Measurements from ENCODE around the gene GALK1. TPM values are rescaled to one million over a fixed set of nuclear protein-coding genes. Genes with fewer than 3 reads are reported as not detected.

Gene GALK1
- polyA plus RNA-seq, 1 donor = 25.0 TPM

DNA sequence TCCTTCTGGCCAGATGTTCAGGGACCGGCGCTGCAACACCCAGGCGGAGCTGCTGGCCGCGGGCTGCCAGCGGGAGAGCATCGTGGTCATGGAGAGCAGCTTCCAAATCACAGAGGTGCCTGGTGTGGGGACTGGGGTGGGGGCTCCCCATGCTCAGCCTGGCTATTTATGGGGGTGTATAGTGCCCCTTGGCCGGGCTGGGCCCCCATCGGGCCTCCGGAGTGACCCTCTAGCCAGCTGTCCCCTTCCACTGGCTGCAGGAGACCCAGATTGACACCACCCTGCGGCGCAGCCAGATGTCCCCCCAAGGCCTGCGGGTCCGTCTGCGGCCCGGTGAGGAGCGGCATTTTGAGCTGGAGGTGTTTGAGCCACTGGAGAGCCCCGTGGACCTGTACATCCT is 37.6 kb downstream of the GALK1 start:
- DNase-seq = no peak

DNA sequence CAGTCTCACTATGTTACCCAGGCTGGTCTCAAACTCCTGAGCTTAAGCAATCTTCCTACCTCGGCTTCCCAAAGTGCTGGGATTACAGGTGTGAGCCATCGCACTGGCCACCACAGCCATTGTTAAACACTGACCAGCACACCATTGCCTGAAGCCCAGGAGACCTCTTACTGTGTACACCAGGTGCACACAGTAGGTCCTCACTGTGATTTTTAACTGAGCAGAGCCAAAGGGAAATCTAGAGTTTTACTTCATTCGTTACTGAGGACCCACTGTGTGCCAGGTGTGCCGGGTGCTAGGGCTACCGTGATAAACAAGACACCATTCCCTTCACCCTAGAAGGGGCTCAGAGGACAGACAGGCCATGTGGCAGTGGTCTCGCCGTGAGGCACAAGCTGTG is 39.5 kb downstream of the GALK1 start:
- DNase-seq = no peak

DNA sequence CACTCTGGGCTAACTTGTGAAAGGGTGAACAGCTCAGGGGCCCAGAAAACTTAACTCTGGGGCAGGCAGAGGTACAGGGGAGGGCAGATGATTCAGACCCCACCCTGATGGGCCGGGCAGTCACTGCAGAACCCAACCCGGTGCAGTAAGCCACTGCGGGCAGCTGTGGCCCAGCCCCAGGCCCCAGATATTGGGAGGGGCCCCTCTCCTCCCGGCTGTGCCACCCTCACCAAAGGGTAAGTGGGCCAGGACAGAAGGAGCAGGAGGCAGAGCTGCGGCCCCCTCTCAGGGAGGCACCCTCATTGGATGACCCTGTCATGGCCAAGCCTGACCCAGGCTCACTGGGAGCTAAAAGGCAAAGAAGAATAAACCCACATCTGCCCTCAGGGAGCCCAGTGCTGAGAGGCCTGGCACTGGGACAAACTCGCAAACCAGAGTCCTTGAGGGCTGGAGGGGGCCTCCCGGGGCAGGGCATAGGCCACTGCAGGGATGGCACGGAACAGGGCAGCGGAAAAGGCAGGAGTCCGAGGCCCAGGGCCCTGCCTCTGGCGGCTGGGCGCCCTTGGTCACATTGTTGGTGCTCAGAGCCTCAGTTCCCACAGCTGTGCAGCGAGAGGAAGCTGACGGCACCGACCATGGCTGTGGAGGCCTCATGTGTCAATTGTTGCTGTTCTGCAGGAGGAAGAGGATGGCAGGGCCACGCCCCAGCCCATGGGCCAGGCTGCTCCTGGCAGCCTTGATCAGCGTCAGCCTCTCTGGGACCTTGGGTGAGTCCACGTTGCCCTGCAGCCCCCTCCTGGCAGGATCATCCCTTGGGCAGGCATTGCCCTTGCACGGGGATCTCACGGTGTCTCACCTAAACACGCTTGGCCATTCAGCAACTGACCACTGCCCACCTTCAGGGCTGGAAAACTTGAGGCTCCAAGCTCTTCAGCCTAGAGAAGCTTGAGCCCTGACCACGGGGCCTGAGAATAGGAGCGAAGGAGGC is 40.7 kb downstream of the GALK1 start:
- DNase-seq = no peak

DNA sequence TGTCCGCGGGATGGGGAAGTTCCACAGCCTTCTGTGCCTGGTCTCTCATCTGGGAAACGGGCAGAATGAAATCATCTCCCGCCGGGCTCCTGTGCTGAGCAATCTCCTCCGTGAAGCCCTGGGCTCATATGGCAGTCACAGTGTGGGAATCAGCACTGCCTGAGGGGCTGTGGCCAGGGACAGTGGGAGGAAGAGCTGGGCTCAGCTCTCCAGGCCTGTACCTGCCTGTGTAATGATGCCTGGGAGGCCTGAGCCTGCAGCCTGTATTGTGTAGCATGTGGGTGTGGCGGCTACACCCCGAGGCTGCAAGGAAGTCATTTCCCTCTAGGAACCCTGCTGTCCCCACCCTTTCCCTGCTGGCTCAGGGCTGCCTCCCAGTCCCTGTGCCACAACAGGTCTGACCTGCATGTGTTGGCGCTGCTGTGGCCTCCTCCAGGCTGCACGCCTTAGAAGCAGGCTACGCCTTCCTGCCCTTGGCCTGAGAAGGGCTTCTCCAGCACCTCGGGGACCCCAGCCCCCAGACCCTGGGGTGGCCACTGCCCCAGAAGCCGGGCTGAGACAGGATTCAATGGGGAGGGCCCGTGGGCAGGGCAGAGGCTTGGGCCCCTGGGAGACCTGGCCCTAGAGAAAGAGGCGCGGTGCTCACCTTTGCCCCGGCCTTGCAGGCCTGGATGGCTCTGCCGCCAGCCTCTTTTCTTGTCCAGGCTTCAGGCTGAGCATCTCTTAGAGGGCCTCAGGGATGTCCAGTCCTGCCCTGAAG is 41.6 kb downstream of the GALK1 start:
- no peak for DNase-seq

DNA sequence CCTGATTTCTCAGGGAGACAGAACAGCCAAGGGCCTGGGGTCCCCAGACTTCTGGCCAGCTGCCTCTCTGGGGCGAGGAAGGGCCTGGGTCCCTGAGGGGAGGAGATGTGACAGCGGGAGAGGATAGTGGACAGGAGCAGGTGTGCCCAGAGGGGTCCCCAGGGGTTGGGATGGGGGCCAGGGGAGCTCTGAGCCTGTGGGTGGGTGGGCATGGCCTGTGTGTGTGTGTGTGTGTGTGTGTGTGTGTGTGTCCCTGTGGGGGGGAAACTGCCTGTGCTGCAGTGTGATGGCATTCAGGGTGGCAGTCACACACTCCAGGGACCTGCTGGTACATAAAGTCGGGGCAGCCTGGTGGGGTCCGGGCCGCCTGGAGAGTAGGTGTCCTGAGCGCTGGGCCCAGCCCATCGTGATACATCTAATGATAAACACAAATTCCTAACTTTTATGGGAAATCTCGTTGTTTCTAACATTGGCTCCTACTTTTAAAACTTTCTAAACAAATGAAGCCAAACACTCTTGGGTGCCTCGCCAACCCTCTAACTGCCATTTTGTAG is 42.4 kb downstream of the GALK1 start:
- DNase-seq = no peak

DNA sequence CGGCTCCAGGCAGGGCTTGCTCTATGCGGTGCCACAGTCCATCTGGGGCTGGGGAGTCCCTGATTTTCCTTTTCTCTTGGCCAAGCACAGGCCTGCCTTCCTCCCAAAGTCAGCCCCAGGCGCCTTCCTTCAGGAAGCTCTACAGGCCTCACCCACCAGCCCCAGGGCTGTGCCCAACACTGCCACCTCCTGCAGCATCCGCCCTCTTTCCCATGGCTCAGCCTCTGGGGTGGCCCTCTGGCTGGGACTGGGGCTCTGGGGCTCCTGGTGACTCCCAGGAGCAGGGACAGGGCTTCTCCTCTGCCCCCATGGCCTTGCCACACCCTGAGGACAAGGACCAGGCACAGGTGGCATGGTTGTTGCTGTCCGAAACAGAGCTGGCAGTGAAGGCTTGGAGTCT is 42.9 kb downstream of the GALK1 start:
- DNase-seq = no peak

DNA sequence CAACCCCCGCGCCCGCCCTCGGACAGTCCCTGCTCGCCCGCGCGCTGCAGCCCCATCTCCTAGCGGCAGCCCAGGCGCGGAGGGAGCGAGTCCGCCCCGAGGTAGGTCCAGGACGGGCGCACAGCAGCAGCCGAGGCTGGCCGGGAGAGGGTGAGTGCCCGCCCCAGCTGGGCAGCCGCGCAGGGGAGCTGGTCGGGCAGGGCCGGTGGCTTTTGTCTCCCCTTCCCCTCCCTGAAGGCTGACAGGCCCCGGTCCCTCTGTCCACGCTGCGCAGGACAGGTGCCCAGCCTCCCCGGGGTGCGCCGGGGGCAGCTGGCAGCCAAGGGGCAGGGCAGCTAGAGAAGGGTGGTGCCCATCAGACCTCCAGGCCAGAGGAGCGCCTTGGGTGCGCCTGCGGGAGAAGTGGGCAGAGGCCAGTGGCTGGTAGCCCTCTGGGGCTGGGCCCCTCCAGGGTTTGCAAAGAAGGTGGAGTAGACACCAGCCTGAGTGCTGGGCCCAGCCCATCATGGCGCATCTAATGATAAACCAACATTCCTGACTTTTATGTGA is 43.5 kb downstream of the GALK1 start:
- no peak for DNase-seq

DNA sequence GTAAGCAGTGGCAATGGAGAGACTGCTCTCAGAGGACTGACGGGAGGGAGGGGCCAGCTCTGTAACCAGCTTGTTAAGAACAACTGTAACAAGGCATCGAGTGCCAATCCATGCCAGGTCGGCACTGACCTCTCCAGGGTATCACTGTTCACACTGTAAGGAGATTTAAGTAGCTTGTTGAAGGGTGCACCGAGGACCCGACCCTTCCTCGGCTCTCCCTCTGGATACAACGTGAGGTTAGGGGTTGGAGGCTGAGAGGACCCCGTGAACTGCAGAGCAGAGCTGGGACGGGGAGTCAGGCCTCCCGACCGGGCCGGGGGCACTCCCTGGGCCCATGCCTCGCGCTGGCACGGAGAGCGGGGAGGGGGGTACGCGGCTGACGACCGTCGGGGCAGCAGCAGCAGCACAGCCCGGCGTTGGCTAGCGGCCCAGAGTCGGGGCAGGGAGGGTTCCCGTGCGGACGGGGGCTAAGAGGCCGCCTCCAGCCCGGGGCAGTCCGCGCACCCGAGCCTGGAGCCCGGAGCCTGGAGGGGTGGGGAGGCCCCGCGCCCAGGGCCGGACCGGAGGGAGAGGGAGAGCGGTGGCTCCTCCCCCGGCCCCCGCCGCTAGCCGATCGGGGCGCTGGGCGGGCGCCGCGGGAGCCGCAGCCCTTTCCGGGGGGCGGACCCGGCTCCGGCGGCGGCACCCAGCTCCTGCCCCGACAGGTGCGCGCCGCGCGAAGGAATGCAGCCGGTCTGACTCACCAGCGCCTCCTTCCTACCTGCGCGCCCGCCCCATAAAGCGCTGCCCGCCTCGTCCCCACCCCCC is 44.1 kb downstream of the GALK1 start, which contains the start of gene ITGB4:
Gene ITGB4, plus strand, starts transcription at position 804 of the 807 bp plus-strand sequence. CDS start 3,245 bp downstream, outside the sequence.
- peak; percentile 38 for DNase-seq

DNA sequence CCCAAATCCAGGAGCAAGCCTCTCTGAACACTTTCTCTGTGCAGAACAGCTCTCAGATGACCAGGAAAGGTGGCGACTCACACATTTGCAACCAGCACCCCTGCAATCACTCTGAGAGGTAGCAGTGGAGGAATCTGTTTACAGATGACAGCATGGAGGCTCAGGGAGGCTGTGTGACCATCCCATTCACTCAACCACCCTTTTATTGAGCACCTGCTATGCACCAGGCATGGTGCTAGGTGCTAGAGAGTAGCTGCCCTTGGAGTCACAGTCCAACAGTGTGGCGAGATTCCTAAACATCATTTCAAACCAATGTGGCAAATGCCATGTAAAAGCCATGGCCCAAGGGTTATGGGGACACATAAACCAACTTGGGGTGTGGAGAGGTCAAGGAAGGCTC is 45.3 kb downstream of the GALK1 start:
- no peak for DNase-seq

DNA sequence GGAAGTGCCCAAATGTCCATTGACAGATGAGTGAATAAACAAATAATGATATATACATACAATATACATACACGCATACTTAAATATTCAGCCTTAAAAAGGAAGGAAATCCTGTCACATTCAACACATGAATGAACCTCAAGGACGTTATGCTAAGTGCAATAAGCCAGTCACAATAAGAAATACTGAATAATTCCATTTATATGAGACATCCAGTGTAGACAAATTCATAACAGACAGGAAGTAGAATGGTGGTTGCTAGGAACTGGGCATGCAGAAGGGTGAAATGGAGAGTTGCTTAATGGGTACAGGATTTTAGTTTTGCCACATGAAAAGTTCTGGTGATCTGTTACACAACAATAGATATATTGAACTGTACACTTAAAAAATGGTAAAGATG is 52.5 kb downstream of the GALK1 start:
- DNase-seq = no peak

Other genes starting within 250 kb of the GALK1 start
- gene CASKIN2, start 249.7 kb downstream of the GALK1 start, polyA plus RNA-seq (ENCODE audit: insufficient read length) = 26.6 TPM
- gene TSEN54, start 248.7 kb downstream of the GALK1 start, polyA plus RNA-seq (ENCODE audit: insufficient read length) = 53.2 TPM
- gene LLGL2, start 239.5 kb downstream of the GALK1 start, polyA plus RNA-seq (ENCODE audit: insufficient read length) = 67.5 TPM
- gene MYO15B, start 177.4 kb downstream of the GALK1 start, polyA plus RNA-seq (ENCODE audit: insufficient read length) = 172 TPM
- gene SMIM5, start 131.8 kb downstream of the GALK1 start, polyA plus RNA-seq (ENCODE audit: insufficient read length) = 5.1 TPM
- gene RECQL5, start 98.0 kb downstream of the GALK1 start, polyA plus RNA-seq (ENCODE audit: insufficient read length) = 45.4 TPM
- gene SAP30BP, start 97.9 kb downstream of the GALK1 start, polyA plus RNA-seq (ENCODE audit: insufficient read length) = 102 TPM
- gene ITGB4, start 43.7 kb downstream of the GALK1 start, polyA plus RNA-seq (ENCODE audit: insufficient read length) = 9.6 TPM
- 50.3 TPM for gene UNK, start 19.6 kb upstream of the GALK1 start, polyA plus RNA-seq (ENCODE audit: insufficient read length)
- 5.4 TPM for gene UNC13D, start 79.2 kb upstream of the GALK1 start, polyA plus RNA-seq (ENCODE audit: insufficient read length)
- gene WBP2, start 90.1 kb upstream of the GALK1 start, polyA plus RNA-seq (ENCODE audit: insufficient read length) = 75.9 TPM
- gene TRIM47, start 113.4 kb upstream of the GALK1 start, polyA plus RNA-seq (ENCODE audit: insufficient read length) = 4.7 TPM
- gene TRIM65, start 131.8 kb upstream of the GALK1 start, polyA plus RNA-seq (ENCODE audit: insufficient read length) = 14.1 TPM
- gene MRPL38, start 139.7 kb upstream of the GALK1 start, polyA plus RNA-seq (ENCODE audit: insufficient read length) = 74.8 TPM
- gene FBF1, start 175.8 kb upstream of the GALK1 start, polyA plus RNA-seq (ENCODE audit: insufficient read length) = 12.2 TPM
- 39.0 TPM for gene ACOX1, start 214.0 kb upstream of the GALK1 start, polyA plus RNA-seq (ENCODE audit: insufficient read length)
- 24.7 TPM for gene TEN1, start 214.0 kb upstream of the GALK1 start, polyA plus RNA-seq (ENCODE audit: insufficient read length)
- gene CDK3, start 235.7 kb upstream of the GALK1 start, polyA plus RNA-seq (ENCODE audit: insufficient read length) = 19.0 TPM

All from left kidney (tissue), 2 donors.